GM23338 (cell line): ENCODE measurements around the gene TRUB1. TPM values are rescaled to one million over a fixed set of nuclear protein-coding genes. Genes with fewer than 3 reads are reported as not detected.

ENCODE experiments used
- ATAC-seq: fragments of 200-7000 bp; cut with Tn5 transposase; 3 replicates; pipeline ENCODE4 v1.9.1; 2020
- DNase-seq: peaks from one replicate; pipeline ENCODE4 v3.0.0-alpha.2; 2015; ENCODE audit warnings: low spot score
- H2AFZ ChIP-seq: fragments of 200-600 bp; sonication (generic); 2 replicates; pipeline ENCODE4 v1.8.0; 2016; ENCODE audit warnings: antibody characterized with exemption, mild to moderate bottlenecking, moderate library complexity
- H3F3A ChIP-seq: fragments of 200-600 bp; sonication (generic); replicated peaks from 2 replicates; pipeline ENCODE4 v1.8.0; 2017; ENCODE audit warnings: antibody characterized with exemption, mixed run types, low read depth
- H3K27ac ChIP-seq: fragments of 200-600 bp; sonication (generic); 2 replicates; pipeline ENCODE4 v1.6.1; 2016; ENCODE audit warnings: low read depth
- H3K27me3 ChIP-seq: fragments of 200-600 bp; sonication (generic); 2 replicates; pipeline ENCODE4 v1.8.0; 2016; ENCODE audit warnings: mild to moderate bottlenecking, mixed run types, moderate library complexity; ENCODE audit not compliant: insufficient read depth
- H3K36me3 ChIP-seq: fragments of 200-600 bp; sonication (generic); 2 replicates; pipeline ENCODE4 v1.8.0; 2016; ENCODE audit warnings: mild to moderate bottlenecking; ENCODE audit not compliant: insufficient read depth
- H3K4me1 ChIP-seq: fragments of 200-600 bp; sonication (generic); 2 replicates; pipeline ENCODE4 v1.8.0; 2016; ENCODE audit warnings: mild to moderate bottlenecking, moderate library complexity; ENCODE audit not compliant: insufficient read depth
- H3K4me2 ChIP-seq: fragments of 200-600 bp; sonication (generic); 2 replicates; pipeline ENCODE4 v1.7.1; 2017; ENCODE audit warnings: mixed run types
- H3K4me3 ChIP-seq: fragments of 200-600 bp; sonication (generic); 2 replicates; pipeline ENCODE4 v1.6.1; 2016; ENCODE audit warnings: mixed run types
- H3K79me2 ChIP-seq: fragments of 200-600 bp; sonication (generic); replicated peaks from 2 replicates; pipeline ENCODE4 v1.8.0; 2017; ENCODE audit warnings: mild to moderate bottlenecking; ENCODE audit not compliant: insufficient read depth
- H3K9me2 ChIP-seq: fragments of 200-600 bp; sonication (generic); 2 replicates; pipeline ENCODE4 v1.8.0; 2017; ENCODE audit not compliant: insufficient read depth
- H4K20me1 ChIP-seq: fragments of 200-600 bp; sonication (generic); replicated peaks from 2 replicates; pipeline ENCODE4 v1.8.0; 2017; ENCODE audit warnings: mild to moderate bottlenecking; ENCODE audit not compliant: insufficient read depth
- H3K27ac Mint-ChIP-seq: 2 replicates; pipeline ENCODE4 v1.8.0; 2020; ENCODE audit warnings: inconsistent platforms, mild to moderate bottlenecking, moderate library complexity, mixed read lengths
- H3K27me3 Mint-ChIP-seq: 3 replicates; pipeline ENCODE4 v1.8.0; 2022; ENCODE audit warnings: low read depth, mild to moderate bottlenecking, moderate library complexity, mixed read lengths, inconsistent platforms; ENCODE audit not compliant: insufficient read depth, poor library complexity
- H3K36me3 Mint-ChIP-seq: 3 replicates; pipeline ENCODE4 v1.8.0; 2021; ENCODE audit warnings: low read depth, mild to moderate bottlenecking, inconsistent platforms, moderate library complexity, mixed read lengths
- H3K4me1 Mint-ChIP-seq: 3 replicates; pipeline ENCODE4 v1.8.0; 2020; ENCODE audit warnings: mild to moderate bottlenecking, inconsistent platforms, mixed read lengths
- H3K4me3 Mint-ChIP-seq: 3 replicates; pipeline ENCODE4 v1.8.0; 2021; ENCODE audit warnings: moderate library complexity, mild to moderate bottlenecking, inconsistent platforms, mixed read lengths
- H3K9me3 Mint-ChIP-seq: 3 replicates; pipeline ENCODE4 v1.8.0; 2020; ENCODE audit warnings: moderate library complexity, mild to moderate bottlenecking, inconsistent platforms, mixed read lengths
- CTCF ChIP-seq, 2 experiments: fragments of 200-600 bp in 1 of 2; sonication (generic) in 1 of 2; conservative IDR thresholded peaks; 2 replicates each; pipeline versions ENCODE4 v1.5.1 to v1.6.1; 2016 to 2017; ENCODE audit warnings: antibody characterized with exemption in 2 of 2, low read depth in 2 of 2, mild to moderate bottlenecking in 2 of 2, moderate library complexity in 1 of 2
- ETS1 ChIP-seq: IDR thresholded peaks from 2 replicates; pipeline ENCODE4 v1.6.1; 2016; ENCODE audit warnings: antibody characterized with exemption
- NANOG ChIP-seq: IDR thresholded peaks from 2 replicates; pipeline ENCODE4 v1.6.1; 2016; ENCODE audit warnings: antibody characterized with exemption, borderline replicate concordance
- REST ChIP-seq: IDR thresholded peaks from one replicate; pipeline ENCODE4 v1.6.1; 2018; ENCODE audit warnings: antibody characterized with exemption; ENCODE audit not compliant: unreplicated experiment
- STAT1 ChIP-seq: IDR thresholded peaks from one replicate; pipeline ENCODE4 v1.6.1; 2016; ENCODE audit warnings: antibody characterized with exemption; ENCODE audit not compliant: unreplicated experiment
- polyA plus RNA-seq: library from polyadenylated mRNA; unstranded; fragments of >200 nt; fragmentation: Nextera tagmentation; extraction: Ambion mirVana; gene quantifications from 2 replicates; pipeline ENCODE4 v1.2.1, GENCODE V29; 2016
- total RNA-seq: library from RNA; depleted of rRNA; stranded (reverse); fragments of >200 nt; shearing (Covaris generic); gene quantifications from 2 replicates; pipeline ENCODE4 v1.2.3, GENCODE V29; 2014
- TF ChIP-seq, protein P1 (sequence below): fragments of 250-450 bp; sonication (Bioruptor Pico); IDR thresholded peaks from 2 replicates; pipeline ENCODE4 v1.5.0; 2020; ENCODE audit warnings: mild to moderate bottlenecking, moderate library complexity

TRUB1 gene
- total and polyA plus RNA-seq, 2 experiments from 2014 or later: 15.5 to 34.5 TPM

DNA sequence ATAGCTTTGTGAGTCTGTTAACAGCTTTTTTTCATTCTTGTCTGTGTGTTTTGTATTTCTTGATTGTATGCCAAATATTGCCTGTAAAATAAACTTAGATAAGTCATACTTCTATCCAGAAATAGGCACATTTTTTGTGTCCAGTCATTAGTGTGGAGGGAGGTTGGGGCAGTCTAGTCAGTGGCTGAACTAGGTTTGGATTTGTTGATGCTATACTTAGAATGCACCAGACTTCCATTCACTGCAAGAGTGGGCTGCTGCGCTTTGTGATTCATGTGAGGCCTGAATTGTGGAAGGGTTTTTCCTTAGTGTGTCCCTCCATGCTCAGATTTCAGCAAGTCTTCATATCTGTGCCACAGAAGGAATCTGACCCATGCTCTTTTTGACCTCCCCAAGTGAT lies 50.0 kb downstream of the TRUB1 start:
- H3K4me1 ChIP-seq: no peaks in the 10 kb centered on the region
- no peak overlapping the region for H2AFZ ChIP-seq
- no peak overlapping the region for H3K4me3 ChIP-seq
- Mint-ChIP-seq H3K9me3 (peaks cover 22% of the 10 kb centered on the region), H3K27me3 (peaks cover 7% of the 10 kb centered on the region), H3K4me1 (no peaks in the 10 kb centered on the region), H3K36me3 (peaks cover 25% of the 10 kb centered on the region), H3K4me3 (no peak overlapping the region), H3K27ac (no peak overlapping the region)
- no peaks in the 10 kb centered on the region for H4K20me1 ChIP-seq
- peaks cover 13% of the 10 kb centered on the region for H3K36me3 ChIP-seq
- DNase-seq (no peak), ATAC-seq (no peak)
- no peak overlapping the region for H3K4me2 ChIP-seq
- H3F3A ChIP-seq: no peaks in the 10 kb centered on the region
- no peaks in the 10 kb centered on the region for H3K79me2 ChIP-seq
- no peaks in the 10 kb centered on the region for H3K27me3 ChIP-seq
- no peaks in the 10 kb centered on the region for H3K9me2 ChIP-seq
- no peak overlapping the region for H3K27ac ChIP-seq
- TF ChIP-seq NANOG (no peak), REST (no peak), STAT1 (no peak), CTCF (conservative IDR thresholded peaks at IDR 0.05; ENCODE audit: low read depth in 2 of 2) (no peak), ETS1 (no peak)

DNA sequence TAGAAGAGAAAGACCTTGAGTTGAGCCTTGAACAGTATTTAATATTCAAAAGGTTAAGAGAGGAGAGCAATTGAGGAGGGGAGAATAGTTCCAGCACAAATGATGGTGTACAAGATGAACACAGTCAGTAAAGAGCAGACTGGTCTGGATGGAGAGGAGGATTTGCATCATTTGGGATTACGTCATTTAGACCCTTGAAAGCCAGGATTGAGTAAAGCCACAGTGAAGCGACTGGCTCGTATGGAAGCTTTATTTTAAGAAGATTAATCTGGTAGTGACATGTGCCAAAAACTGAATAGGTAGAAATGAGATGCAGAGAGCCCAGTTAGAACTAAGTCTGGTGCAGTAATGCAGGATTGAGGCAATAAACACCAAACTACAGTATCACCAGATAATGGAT lies 52.6 kb downstream of the TRUB1 start:
- Histone ChIP-seq H3K79me2 (no peaks in the 10 kb centered on the region), H3K27me3 (no peaks in the 10 kb centered on the region), H3K4me2 (no peak overlapping the region), H3K27ac (no peak overlapping the region), H2AFZ (no peak overlapping the region), H3F3A (no peaks in the 10 kb centered on the region), H4K20me1 (no peaks in the 10 kb centered on the region), H3K36me3 (no peaks in the 10 kb centered on the region), H3K4me3 (no peak overlapping the region), H3K9me2 (no peaks in the 10 kb centered on the region), H3K4me1 (no peaks in the 10 kb centered on the region)
- Mint-ChIP-seq H3K36me3 (no peaks in the 10 kb centered on the region), H3K9me3 (no peaks in the 10 kb centered on the region), H3K4me3 (no peak overlapping the region), H3K27me3 (peaks cover 4% of the 10 kb centered on the region), H3K4me1 (no peaks in the 10 kb centered on the region), H3K27ac (no peak overlapping the region)
- DNase-seq (no peak), ATAC-seq (no peak)
- TF ChIP-seq CTCF (conservative IDR thresholded peaks at IDR 0.05; ENCODE audit: low read depth in 2 of 2): no peak
- TF ChIP-seq, protein P1, sequence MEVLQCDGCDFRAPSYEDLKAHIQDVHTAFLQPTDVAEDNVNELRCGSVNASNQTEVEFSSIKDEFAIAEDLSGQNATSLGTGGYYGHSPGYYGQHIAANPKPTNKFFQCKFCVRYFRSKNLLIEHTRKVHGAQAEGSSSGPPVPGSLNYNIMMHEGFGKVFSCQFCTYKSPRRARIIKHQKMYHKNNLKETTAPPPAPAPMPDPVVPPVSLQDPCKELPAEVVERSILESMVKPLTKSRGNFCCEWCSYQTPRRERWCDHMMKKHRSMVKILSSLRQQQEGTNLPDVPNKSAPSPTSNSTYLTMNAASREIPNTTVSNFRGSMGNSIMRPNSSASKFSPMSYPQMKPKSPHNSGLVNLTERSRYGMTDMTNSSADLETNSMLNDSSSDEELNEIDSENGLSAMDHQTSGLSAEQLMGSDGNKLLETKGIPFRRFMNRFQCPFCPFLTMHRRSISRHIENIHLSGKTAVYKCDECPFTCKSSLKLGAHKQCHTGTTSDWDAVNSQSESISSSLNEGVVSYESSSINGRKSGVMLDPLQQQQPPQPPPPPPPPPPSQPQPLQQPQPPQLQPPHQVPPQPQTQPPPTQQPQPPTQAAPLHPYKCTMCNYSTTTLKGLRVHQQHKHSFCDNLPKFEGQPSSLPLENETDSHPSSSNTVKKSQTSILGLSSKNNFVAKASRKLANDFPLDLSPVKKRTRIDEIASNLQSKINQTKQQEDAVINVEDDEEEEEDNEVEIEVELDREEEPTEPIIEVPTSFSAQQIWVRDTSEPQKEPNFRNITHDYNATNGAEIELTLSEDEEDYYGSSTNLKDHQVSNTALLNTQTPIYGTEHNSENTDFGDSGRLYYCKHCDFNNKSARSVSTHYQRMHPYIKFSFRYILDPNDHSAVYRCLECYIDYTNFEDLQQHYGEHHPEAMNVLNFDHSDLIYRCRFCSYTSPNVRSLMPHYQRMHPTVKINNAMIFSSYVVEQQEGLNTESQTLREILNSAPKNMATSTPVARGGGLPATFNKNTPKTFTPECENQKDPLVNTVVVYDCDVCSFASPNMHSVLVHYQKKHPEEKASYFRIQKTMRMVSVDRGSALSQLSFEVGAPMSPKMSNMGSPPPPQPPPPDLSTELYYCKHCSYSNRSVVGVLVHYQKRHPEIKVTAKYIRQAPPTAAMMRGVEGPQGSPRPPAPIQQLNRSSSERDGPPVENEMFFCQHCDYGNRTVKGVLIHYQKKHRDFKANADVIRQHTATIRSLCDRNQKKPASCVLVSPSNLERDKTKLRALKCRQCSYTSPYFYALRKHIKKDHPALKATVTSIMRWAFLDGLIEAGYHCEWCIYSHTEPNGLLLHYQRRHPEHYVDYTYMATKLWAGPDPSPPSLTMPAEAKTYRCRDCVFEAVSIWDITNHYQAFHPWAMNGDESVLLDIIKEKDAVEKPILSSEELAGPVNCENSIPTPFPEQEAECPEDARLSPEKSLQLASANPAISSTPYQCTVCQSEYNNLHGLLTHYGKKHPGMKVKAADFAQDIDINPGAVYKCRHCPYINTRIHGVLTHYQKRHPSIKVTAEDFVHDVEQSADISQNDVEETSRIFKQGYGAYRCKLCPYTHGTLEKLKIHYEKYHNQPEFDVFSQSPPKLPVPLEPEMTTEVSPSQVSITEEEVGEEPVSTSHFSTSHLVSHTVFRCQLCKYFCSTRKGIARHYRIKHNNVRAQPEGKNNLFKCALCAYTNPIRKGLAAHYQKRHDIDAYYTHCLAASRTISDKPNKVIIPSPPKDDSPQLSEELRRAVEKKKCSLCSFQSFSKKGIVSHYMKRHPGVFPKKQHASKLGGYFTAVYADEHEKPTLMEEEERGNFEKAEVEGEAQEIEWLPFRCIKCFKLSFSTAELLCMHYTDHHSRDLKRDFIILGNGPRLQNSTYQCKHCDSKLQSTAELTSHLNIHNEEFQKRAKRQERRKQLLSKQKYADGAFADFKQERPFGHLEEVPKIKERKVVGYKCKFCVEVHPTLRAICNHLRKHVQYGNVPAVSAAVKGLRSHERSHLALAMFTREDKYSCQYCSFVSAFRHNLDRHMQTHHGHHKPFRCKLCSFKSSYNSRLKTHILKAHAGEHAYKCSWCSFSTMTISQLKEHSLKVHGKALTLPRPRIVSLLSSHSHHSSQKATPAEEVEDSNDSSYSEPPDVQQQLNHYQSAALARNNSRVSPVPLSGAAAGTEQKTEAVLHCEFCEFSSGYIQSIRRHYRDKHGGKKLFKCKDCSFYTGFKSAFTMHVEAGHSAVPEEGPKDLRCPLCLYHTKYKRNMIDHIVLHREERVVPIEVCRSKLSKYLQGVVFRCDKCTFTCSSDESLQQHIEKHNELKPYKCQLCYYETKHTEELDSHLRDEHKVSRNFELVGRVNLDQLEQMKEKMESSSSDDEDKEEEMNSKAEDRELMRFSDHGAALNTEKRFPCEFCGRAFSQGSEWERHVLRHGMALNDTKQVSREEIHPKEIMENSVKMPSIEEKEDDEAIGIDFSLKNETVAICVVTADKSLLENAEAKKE: no peak
- no peak for TF ChIP-seq STAT1
